ENCODE measurements around the gene CLSTN2. TPM values are rescaled to one million over a fixed set of nuclear protein-coding genes. Genes with fewer than 3 reads are reported as not detected.

CLSTN2 gene
- total RNA-seq, 2 experiments from 2014 or later, result not detected

- Mint-ChIP-seq H3K27ac (no peak overlapping the region), H3K4me1 (ENCODE audit: low read depth) (no peaks in the 10 kb centered on the region), H3K4me3 (no peak overlapping the region), H3K36me3 (ENCODE audit: low read depth) (no peaks in the 10 kb centered on the region), H3K27me3 (ENCODE audit: low read depth) (no peaks in the 10 kb centered on the region), H3K9me3 (ENCODE audit: insufficient read depth) (no peaks in the 10 kb centered on the region)
- DNase-seq, result no peak
- ChIA-PET POLR2A (no interaction called here), CTCF (no interaction called here)
- no peak for ATAC-seq
These were observed 316.0 kb downstream of the CLSTN2 start for GRCh38 chr3:140250945-140251344.

GRCh38 chr3:140251678-140252077, 316.7 kb downstream of the CLSTN2 start:
- no peaks in the 10 kb centered on the region for H3K27me3 Mint-ChIP-seq (ENCODE audit: low read depth)

GRCh38 chr3:140252812-140253656, 318.0 kb downstream of the CLSTN2 start:
- Mint-ChIP-seq H3K36me3 (ENCODE audit: low read depth) (no peaks in the 10 kb centered on the region), H3K27ac (no peak overlapping the region), H3K4me1 (ENCODE audit: low read depth) (no peaks in the 10 kb centered on the region), H3K4me3 (no peak overlapping the region), H3K9me3 (ENCODE audit: insufficient read depth) (no peaks in the 10 kb centered on the region), H3K27me3 (ENCODE audit: low read depth) (no peaks in the 10 kb centered on the region)
- CTCF ChIA-PET, result no interaction called here
- no peak for DNase-seq
- no peak for ATAC-seq
- POLR2A ChIA-PET, result no interaction called here

More at GRCh38 chr3:140251678-140252077, 316.7 kb downstream of the CLSTN2 start:
- DNase-seq (no peak), ATAC-seq (no peak)
- Mint-ChIP-seq H3K4me1 (ENCODE audit: low read depth) (no peaks in the 10 kb centered on the region), H3K9me3 (ENCODE audit: insufficient read depth) (no peaks in the 10 kb centered on the region), H3K4me3 (no peak overlapping the region), H3K27ac (no peak overlapping the region), H3K36me3 (ENCODE audit: low read depth) (no peaks in the 10 kb centered on the region)
- POLR2A ChIA-PET, result no interaction called here
- CTCF ChIA-PET, result no interaction called here

- ChIA-PET POLR2A (no interaction called here), CTCF (no interaction called here)
- DNase-seq (no peak), ATAC-seq (no peak)
- Mint-ChIP-seq H3K9me3 (ENCODE audit: insufficient read depth) (no peaks in the 10 kb centered on the region), H3K36me3 (ENCODE audit: low read depth) (no peaks in the 10 kb centered on the region), H3K4me1 (ENCODE audit: low read depth) (no peaks in the 10 kb centered on the region), H3K4me3 (no peak overlapping the region), H3K27ac (no peak overlapping the region), H3K27me3 (ENCODE audit: low read depth) (no peaks in the 10 kb centered on the region)
These were observed 323.3 kb downstream of the CLSTN2 start for GRCh38 chr3:140258222-140258724.

GRCh38 chr3:140265302-140265701, 330.3 kb downstream of the CLSTN2 start:
- no peak for ATAC-seq
- H3K4me3 Mint-ChIP-seq, result no peak overlapping the region
- no peaks in the 10 kb centered on the region for H3K4me1 Mint-ChIP-seq (ENCODE audit: low read depth)
- ChIA-PET CTCF (no interaction called here), POLR2A (no interaction called here)
- peaks cover 3% of the 10 kb centered on the region for H3K27me3 Mint-ChIP-seq (ENCODE audit: low read depth)
- H3K9me3 Mint-ChIP-seq (ENCODE audit: insufficient read depth), result no peaks in the 10 kb centered on the region
- no peak for DNase-seq
- H3K27ac Mint-ChIP-seq, result no peak overlapping the region
- H3K36me3 Mint-ChIP-seq (ENCODE audit: low read depth), result no peaks in the 10 kb centered on the region

- H3K36me3 Mint-ChIP-seq (ENCODE audit: low read depth), result no peaks in the 10 kb centered on the region
- CTCF ChIA-PET, result no interaction called here
- peaks cover 3% of the 10 kb centered on the region for H3K27me3 Mint-ChIP-seq (ENCODE audit: low read depth)
These were observed 333.1 kb downstream of the CLSTN2 start for GRCh38 chr3:140268103-140268502.

GRCh38 chr3:140268610-140269009, 333.6 kb downstream of the CLSTN2 start:
- Mint-ChIP-seq H3K4me3 (no peak overlapping the region), H3K27ac (no peak overlapping the region), H3K36me3 (ENCODE audit: low read depth) (no peaks in the 10 kb centered on the region), H3K4me1 (ENCODE audit: low read depth) (no peaks in the 10 kb centered on the region), H3K27me3 (ENCODE audit: low read depth) (peaks cover 3% of the 10 kb centered on the region), H3K9me3 (ENCODE audit: insufficient read depth) (no peaks in the 10 kb centered on the region)
- ATAC-seq, result no peak
- no peak for DNase-seq
- ChIA-PET CTCF (no interaction called here), POLR2A (no interaction called here)

More at GRCh38 chr3:140268103-140268502, 333.1 kb downstream of the CLSTN2 start:
- no peaks in the 10 kb centered on the region for H3K4me1 Mint-ChIP-seq (ENCODE audit: low read depth)
- DNase-seq (no peak), ATAC-seq (no peak)
- POLR2A ChIA-PET, result no interaction called here
- no peaks in the 10 kb centered on the region for H3K9me3 Mint-ChIP-seq (ENCODE audit: insufficient read depth)
- no peak overlapping the region for H3K4me3 Mint-ChIP-seq
- no peak overlapping the region for H3K27ac Mint-ChIP-seq

- no peaks in the 10 kb centered on the region for H3K36me3 Mint-ChIP-seq (ENCODE audit: low read depth)
- H3K4me1 Mint-ChIP-seq (ENCODE audit: low read depth), result no peaks in the 10 kb centered on the region
- ChIA-PET CTCF (no interaction called here), POLR2A (no interaction called here)
- DNase-seq, result no peak
- no peak for ATAC-seq
- H3K27ac Mint-ChIP-seq, result no peak overlapping the region
- no peak overlapping the region for H3K4me3 Mint-ChIP-seq
- no peaks in the 10 kb centered on the region for H3K9me3 Mint-ChIP-seq (ENCODE audit: insufficient read depth)
- no peaks in the 10 kb centered on the region for H3K27me3 Mint-ChIP-seq (ENCODE audit: low read depth)
These were observed 335.3 kb downstream of the CLSTN2 start for GRCh38 chr3:140270329-140270728.

GRCh38 chr3:140273542-140274195, 338.7 kb downstream of the CLSTN2 start:
- no peak for ATAC-seq
- Mint-ChIP-seq H3K27me3 (ENCODE audit: low read depth) (no peaks in the 10 kb centered on the region), H3K36me3 (ENCODE audit: low read depth) (no peaks in the 10 kb centered on the region), H3K4me3 (no peak overlapping the region), H3K27ac (no peak overlapping the region), H3K4me1 (ENCODE audit: low read depth) (no peaks in the 10 kb centered on the region), H3K9me3 (ENCODE audit: insufficient read depth) (no peaks in the 10 kb centered on the region)
- ChIA-PET POLR2A (no interaction called here), CTCF (no interaction called here)
- DNase-seq, result no peak

- no peaks in the 10 kb centered on the region for H3K27me3 Mint-ChIP-seq (ENCODE audit: low read depth)
- no peaks in the 10 kb centered on the region for H3K4me1 Mint-ChIP-seq (ENCODE audit: low read depth)
- ChIA-PET CTCF (no interaction called here), POLR2A (no interaction called here)
- H3K27ac Mint-ChIP-seq, result no peak overlapping the region
- no peaks in the 10 kb centered on the region for H3K36me3 Mint-ChIP-seq (ENCODE audit: low read depth)
- H3K4me3 Mint-ChIP-seq, result no peak overlapping the region
- no peak for DNase-seq
- no peaks in the 10 kb centered on the region for H3K9me3 Mint-ChIP-seq (ENCODE audit: insufficient read depth)
- ATAC-seq, result no peak
These were observed 339.4 kb downstream of the CLSTN2 start for GRCh38 chr3:140274429-140274828.

GRCh38 chr3:140276703-140277102, 341.7 kb downstream of the CLSTN2 start:
- Mint-ChIP-seq H3K36me3 (ENCODE audit: low read depth) (no peaks in the 10 kb centered on the region), H3K9me3 (ENCODE audit: insufficient read depth) (no peaks in the 10 kb centered on the region), H3K27ac (no peak overlapping the region), H3K27me3 (ENCODE audit: low read depth) (no peaks in the 10 kb centered on the region), H3K4me1 (ENCODE audit: low read depth) (no peaks in the 10 kb centered on the region), H3K4me3 (no peak overlapping the region)
- ChIA-PET CTCF (interaction anchor here (1.7 kb wide), 1 partner anchor 21 kb away, joined by 4 read pairs; no protein-coding TSS in a partner anchor), POLR2A (no interaction called here)
- ATAC-seq (no peak), DNase-seq (no peak)

GRCh38 chr3:140277886-140278285, 342.9 kb downstream of the CLSTN2 start:
- DNase-seq, result no peak
- H3K4me1 Mint-ChIP-seq (ENCODE audit: low read depth), result no peaks in the 10 kb centered on the region
- ChIA-PET CTCF (interaction anchor here (1.7 kb wide), 1 partner anchor 20 kb away, joined by 4 read pairs; no protein-coding TSS in a partner anchor), POLR2A (interaction anchor here (0.5 kb wide), 1 partner anchor 417 kb away, joined by 3 read pairs; no protein-coding TSS in a partner anchor)
- no peak for ATAC-seq
- H3K9me3 Mint-ChIP-seq (ENCODE audit: insufficient read depth), result no peaks in the 10 kb centered on the region
- no peaks in the 10 kb centered on the region for H3K36me3 Mint-ChIP-seq (ENCODE audit: low read depth)
- H3K27ac Mint-ChIP-seq, result no peak overlapping the region
- no peaks in the 10 kb centered on the region for H3K27me3 Mint-ChIP-seq (ENCODE audit: low read depth)
- no peak overlapping the region for H3K4me3 Mint-ChIP-seq

Data from activated CD8-positive, alpha-beta T cell treated with anti-CD3 and anti-CD28 coated beads, Interleukin-2, amount 10 ng/mL, durations not matched to agents 7 days and 5 days (primary cell).